GM19239 (cell line): ENCODE data around the gene CMTM4.
A peak's percentile ranks its signal among the peaks of the same experiment; 100 is the strongest.
"Not testable (repeated sequence)": the region's sequence is repeated elsewhere in the genome, so short reads cannot be mapped to it uniquely, and the experiment has no call there.

ENCODE experiments used
- DNase-seq: peaks from one replicate; pipeline ENCODE4 v3.0.0; 2011; ENCODE audit warnings: low spot score; ENCODE audit not compliant: insufficient read length
- FAIRE-seq: peaks from 2 replicates; lab custom pipeline; 2011; peaks lifted over from hg19 to GRCh38; lab: Jason Lieb, UNC

The CMTM4 gene

DNA sequence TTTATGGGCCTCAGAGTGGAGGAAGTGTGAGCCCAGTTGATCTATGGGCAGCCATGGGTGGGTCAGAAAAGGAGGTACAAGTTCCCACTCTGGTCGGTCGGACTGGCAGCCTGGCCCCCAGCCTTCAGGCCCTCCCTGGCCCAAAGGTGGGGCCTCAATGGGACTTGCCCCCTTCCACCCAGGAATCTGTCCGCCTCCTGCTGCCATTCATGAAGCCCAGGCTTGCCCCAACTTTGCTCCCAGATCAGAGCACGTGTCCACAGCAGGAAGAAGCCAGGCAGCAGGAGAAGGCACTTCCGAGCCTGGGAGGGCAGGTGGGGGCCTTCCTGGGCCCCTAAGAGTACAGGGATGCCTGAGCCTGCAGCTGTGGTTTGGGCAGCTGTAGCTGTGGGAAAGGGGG is 95.1 kb downstream of the CMTM4 start:
- FAIRE-seq, result no peak
- no peak for DNase-seq

DNA sequence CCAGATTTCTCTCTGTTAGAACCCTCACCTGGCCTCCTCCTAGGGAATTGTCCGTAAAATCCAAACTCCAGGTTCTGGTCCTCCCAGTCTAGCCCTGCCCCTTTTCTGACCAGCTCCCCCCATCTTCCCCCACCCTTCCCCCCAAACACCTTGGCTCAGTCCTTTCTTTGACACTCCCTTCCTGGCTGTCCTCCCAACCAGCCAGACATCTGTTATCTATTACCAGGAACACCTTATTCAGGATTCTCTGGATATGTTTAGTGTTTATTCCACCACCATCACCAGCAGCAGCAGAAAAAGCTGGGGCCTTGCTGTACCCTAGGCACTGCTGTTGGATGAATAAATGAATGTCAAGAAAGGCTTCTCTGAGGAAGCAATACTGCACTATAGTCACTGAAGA is 96.1 kb downstream of the CMTM4 start:
- no peak for DNase-seq
- FAIRE-seq, result no peak

DNA sequence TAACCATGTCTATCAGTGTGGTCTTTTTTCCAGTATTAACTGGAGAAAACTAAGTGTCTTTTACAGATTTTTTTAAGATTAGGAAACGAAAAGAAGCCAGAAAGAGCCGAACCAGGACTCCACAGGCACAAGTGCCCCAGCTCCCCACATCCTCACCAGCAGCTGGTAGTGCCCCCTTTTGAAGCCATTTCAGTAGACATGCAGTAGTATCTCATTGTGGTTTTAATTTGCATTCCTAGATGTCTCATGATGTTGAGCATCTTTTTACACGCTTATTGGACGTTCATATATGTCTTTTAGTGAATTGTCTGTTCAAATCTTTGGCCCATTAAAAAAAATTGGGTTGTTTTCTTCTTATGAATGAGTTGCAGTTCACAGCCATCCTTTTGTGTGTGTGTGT is 96.8 kb downstream of the CMTM4 start:
- FAIRE-seq, result no peak
- no peak for DNase-seq

DNA sequence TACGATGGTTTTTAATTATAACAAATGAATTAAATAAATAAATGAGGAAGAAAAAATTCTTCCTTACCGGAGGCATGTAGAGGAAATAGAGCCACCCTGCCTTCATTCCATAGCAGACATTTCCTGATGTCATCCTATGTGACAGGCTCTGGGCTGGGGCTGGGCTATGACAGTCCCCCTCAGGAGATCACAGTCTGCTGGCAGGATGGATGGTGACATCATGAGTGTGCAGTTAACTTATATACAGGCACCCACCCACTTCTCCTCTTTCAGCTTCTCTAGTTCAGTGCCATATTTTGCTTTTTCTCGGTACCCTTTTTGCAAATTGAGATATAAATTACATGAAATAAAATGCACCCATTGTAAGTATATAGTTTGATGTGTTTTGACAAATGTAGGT is 98.4 kb downstream of the CMTM4 start:
- DNase-seq (no peak), FAIRE-seq (no peak)

DNA sequence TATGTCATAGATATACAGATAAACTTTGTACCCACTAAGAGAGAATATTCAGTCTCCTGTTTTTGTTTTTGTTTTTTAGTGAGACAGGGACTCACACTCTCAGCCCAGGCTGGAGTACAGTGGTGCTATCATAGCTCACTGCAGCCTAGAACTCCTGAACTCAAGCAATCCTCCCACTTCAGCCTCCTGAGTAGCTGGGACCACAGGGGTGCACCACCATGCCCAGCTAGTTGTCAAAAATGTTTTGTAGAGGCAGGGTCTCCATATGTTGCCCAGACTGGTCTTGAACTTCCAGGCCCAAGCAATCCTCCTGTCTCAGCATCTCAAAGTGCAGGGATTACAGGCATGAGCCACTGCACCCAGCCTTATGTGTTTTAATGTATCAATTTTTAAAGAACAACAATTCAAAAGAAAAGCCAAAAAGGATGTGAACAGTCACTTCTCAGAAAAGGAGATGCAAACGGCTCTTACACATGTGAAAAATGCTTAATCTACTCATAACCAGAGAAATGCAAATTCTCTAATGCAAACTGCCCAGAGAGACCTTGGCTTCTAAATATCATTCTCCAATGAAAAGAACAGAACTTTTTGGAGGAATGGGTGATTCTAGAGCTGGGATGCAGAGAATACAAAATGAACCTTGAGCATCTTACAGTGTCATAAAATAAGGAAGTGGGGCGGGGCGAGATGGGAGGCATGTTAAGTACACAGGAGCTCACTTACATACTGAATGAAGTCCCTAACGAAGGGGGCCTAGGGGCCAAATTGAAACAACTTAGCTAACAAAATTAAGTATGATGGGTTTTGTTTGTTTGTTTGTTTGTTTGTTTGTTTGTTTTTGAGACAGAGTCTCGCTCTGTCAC is 99.3 kb downstream of the CMTM4 start:
- DNase-seq, result no peak

DNA sequence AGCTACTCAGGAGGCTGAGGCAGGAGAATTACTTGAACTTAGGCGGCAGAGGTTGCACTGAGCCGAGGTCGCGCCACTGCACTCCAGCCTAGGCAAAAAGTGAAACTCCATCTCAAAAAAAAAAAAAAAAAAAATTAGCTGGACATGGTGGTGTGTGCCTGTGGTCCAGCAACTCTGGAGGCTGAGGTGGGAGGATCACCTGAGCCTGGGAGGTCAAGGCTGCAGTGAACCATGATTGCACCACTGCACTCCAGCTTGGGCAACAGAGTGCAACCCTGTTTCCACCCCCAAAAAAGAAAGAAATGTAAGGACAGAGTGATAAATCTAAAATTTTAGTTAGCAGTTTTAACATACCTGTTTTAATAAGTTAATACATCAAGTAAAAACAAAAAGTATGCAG is 100.0 kb downstream of the CMTM4 start:
- DNase-seq, FAIRE-seq: not testable (repeated sequence)

More for the DNA sequence above, 99.3 kb downstream of the CMTM4 start:
- no peak for FAIRE-seq

DNA sequence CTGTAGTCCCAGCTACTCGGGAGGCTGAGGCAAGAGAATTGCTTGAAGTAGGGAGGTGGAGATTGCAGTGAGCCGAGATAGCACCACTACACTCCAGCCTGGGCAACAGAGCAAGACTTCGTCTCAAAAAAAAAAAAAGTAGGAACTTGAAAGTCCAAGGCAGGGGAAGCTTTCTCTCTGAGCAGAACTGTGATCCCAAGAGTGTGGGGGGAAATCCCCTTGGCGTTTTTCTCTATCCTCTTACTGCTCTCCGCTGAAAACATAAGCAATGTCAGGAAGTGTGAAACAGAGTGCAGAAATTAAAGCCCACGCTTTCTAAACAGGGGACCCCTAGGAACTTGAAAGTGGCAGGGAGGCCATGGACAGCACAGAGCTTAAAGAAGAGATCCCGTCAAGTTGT is 101.8 kb downstream of the CMTM4 start:
- FAIRE-seq (no peak), DNase-seq (no peak)

DNA sequence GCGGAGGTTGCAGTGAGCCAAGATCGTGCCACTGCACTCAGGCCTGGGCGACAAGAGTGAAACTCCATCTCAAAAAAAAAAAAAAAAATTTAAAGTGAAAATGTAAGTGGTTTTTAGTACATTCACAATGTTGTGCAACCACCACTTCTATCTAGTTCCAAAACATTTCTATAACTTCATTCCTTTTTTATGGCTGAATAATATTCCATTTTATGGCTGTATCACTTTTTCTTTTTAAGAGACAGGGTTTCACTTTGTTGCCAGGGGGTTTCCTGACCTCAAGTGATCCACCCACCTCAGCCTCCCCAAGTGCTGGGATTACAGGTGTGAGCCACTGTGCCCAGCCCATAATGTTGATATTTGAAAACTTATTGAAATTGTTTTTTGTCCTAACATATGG is 103.7 kb downstream of the CMTM4 start:
- FAIRE-seq, result no peak
- no peak for DNase-seq

DNA sequence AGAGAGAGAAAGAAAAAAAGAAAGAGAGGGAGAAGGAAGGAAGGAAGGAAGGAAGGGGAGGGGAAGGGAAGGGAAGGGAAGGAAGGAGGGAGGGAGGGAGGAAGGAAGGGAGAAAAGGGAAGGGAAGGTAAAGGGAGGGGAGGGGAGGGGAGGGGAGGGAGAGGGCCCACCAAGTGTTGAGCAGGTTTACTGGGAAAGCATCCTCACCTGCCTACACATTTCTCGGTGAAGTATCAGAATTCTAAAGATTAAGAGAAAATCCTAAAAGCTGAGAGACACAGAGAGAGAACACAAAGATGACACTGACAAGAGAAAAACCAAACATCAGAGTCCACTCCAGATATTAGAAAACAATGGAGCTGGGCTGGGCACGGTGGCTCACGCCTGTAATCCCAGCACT is 104.3 kb downstream of the CMTM4 start:
- DNase-seq (no peak), FAIRE-seq (no peak)

DNA sequence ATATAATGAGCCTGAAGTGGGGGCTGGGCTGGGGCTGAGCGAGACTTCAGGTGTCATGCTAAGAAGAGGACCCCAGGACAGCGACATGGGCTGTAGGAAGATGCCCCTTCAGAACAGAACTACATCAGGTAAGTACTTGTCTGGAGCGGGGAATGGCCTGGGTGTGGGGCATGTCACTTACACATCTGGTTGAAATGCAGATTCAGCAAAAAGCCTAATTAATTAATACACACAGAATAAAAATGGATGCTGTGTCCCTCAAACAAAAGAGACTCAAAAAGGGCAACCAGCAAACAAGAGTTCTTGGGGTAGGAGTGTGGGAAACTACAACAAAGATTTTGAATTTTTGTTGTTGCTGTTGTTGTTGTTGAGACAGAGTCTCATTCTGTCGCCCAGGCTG is 105.5 kb downstream of the CMTM4 start:
- DNase-seq (no peak), FAIRE-seq (no peak)

DNA sequence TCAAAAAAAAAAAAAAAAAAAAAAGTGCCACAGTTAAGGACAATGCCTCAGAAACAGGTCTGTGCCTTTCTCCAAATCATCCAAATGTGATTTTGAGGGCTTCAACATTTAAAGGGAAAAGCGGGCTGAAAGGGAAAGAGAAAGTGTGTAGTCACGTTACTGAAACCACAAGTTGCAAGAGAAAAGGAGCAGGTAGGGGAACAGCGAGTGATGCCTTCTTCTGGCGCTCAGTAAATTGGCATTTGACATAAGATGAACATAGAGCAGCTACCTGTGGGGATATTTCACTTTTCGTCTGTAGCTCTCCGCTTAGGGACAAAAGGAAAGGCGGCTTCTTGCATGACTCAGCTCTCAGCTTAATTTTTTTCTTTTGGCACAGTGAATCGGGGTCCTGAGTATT is 106.2 kb downstream of the CMTM4 start:
- FAIRE-seq, result peak; percentile 81
- no peak for DNase-seq

DNA sequence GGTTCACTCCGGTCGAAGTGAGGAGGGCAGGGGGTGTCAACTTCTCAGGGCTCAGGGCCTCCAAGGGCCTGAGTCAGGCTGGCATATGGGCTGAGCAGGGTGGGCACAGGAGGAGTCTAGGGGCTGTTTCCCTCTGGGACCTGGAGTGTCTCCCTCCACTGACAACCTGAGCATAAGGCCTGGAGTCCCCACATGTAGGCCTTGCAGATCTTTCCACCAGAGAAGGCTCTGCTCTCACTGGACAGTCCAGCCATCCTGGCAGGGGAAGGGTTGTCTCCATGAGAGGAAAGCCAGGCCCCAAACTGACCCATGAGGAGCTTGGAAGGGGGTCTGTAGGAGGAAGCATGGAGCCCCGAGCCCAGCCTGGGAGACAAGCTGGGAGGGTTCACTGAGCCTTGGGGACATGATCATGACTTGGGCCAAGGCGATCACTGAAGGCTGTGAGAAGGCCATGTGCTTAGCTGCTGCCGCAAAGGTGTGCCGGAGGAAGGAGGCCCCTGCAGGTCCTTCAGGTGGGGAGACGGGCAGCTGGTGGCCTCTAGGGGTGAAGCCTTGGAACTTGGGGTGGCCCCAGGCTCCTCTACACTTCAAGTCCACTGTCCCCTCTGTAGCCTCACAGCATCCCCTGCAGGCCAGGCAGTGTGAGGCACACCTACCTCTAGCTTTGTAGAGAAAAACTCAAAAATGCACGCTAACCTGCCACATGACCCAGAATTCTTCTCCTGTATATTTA is 107.4 kb downstream of the CMTM4 start:
- FAIRE-seq, result no peak
- peak; percentile 43 for DNase-seq

DNA sequence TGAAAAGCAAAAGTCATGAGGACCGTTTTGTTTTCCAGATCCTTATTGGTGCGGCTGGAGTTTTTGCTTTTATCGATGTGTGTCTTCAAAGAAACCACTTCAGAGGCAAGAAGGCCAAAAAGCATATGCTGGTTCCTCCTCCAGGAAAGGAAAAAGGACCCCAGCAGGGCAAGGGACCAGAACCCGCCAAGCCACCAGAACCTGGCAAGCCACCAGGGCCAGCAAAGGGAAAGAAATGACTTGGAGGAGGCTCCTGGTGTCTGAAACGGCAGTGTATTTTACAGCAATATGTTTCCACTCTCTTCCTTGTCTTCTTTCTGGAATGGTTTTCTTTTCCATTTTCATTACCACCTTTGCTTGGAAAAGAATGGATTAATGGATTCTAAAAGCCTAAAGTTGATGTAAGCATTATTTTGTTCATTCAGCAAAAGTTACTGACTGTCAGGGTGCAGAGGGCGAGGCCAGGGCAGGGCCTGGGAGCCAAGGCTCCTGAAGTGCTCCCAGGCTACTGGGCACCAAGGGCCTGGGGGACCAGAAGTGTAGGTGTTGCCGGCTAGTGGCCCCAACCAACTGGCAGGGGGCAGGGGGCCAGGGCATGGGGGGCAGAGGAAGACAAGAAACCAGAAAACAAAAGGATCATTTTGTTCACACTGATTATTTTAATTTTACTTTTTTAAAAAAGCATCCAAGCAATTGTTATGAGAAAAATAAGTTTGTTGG is 108.5 kb downstream of the CMTM4 start:
- FAIRE-seq, result no peak
- DNase-seq, result no peak

DNA sequence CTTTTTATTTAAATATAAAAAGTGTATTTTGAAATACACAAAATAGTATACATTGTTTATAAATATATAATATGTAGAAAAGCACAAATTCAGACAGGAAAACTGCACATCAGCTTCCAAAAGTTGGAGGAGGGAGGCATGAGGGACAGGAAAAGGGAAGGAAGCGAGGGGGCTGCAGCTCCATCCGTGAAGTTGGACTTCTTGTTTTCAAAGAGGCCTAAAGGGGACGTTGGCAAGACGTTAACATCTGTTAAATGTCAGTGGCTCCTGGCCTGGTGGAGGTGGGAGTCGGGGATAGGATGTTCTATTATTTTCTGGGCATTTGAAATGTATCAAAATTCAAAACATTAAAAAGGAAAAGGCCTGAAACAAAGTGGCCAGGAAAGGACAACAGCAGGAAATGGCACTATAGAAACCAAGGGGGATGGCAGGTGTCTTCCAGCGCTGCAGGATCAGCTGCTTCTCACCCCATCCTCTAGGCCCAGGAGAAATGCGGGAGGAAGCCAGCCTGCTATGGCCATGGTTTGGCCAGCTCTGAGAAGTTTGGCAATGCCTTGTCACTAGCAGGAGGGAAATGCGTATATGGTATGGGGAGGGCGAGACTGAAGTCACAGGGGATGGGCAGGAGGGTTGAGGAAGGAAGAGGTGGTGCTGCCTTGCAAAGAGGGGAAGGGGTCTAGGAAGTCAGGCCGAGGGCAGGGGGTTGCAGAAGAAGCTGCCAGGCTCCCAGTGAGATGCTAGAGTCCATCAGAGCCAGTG is 110.9 kb downstream of the CMTM4 start:
- DNase-seq (no peak), FAIRE-seq (no peak)

DNA sequence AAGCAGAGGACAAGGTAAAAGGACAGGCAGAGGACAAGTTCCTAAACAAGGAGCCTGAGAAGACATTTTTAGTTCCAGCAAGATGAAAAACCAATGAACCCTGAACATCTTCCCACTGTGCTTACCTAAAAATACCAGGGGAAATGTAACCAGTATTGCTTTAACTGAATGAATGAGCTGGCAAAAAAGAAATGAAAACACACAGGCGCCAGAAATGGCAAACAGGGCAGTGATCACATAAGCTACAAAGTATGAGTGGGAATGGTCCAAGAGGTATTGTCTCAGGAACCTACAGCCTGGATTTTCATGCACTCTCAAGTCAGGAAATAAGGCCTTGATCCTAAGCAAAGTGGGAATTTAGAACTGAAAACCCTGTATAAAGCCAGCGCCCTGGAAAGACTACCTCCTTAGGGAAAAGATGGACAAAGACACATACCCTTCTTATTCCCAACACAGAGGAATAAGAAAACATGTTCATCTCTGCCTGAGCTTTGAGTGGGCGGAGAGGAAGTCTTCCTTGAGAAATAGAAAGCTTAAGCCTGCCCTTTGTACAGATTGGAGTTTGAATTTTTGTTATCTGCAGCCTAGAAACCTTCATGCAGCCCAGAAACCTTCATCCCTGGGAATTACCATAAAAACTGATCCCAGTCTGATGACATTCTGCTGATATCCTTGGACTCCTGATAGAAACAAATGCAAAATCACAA is 115.1 kb downstream of the CMTM4 start:
- DNase-seq (no peak), FAIRE-seq (no peak)

DNA sequence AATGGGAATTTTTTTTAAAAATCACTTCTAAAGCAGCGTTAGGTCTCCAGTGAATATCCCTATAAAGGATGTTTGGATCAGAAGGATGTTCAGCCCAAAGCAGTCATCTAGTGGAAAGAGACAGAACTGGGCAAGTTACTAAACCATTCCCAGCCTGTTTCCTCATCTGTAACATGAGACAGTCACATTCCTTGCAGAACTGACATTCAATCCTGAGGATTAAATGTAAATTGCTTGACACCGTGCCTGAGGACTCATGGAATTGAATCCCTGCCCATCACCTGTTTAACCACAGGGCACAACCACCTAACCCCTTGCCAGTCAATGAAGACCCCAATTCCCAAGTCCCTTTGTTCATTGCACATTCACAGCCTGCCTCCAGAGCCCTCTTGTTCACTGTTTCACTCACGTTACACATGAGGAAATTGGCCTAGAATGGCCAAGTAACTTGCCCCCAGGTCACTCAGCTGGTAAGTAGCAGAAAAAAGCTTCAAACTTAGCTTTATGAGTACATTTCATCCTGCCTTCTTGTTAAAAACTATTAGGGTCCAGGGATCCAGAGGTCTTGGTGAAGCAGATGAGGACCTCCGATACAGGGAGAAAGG is 115.8 kb downstream of the CMTM4 start:
- DNase-seq, result no peak
- FAIRE-seq, result no peak

DNA sequence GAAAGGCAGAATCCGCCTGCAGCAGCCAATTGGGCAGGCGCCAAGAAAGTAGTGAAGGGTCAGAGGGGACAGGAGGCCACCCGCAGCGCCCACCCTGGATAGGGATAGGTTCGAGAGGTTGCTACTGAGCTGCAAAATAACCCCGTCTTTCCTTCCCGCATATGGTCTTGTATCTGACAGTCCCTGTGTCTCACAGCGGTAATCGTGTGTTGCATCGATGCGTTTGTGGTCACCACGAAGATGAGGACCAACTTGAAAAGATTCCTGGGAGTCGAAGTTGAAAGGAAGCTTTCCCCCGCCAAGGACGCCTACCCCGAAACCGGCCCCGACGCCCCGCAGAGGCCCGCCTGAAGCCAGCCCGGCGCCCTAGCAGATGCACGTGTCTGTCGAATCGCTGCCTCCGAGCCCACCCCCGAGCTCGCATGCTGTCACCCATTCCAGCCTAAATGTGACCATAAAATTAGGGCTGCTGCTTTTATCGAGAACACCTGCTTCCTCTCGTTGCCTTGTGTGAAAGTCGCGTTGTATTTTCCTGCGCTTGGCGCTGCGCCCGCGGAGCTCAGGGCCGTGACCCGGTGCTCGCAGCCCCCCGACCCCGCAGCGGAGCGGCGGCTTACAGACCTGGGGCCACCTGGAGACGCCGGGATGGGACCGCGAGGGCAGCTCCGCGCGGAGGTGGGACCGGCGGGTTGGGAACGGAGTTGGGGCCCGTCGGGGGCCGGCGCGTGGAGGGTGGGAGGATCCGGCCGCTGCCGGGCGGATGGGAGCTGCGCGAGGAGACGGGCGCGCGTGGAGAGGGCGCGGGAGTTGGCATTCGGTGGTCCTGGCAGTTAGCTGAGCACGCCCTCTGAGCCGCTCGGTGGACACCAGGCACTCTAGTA is 117.7 kb downstream of the CMTM4 start, which contains the start of gene CMTM2:
Gene CMTM2 (plus strand): TSS at position 813 of the 881 bp plus-strand sequence. CDS start 145 bp downstream, outside the sequence.
- FAIRE-seq, result no peak
- no peak for DNase-seq

DNA sequence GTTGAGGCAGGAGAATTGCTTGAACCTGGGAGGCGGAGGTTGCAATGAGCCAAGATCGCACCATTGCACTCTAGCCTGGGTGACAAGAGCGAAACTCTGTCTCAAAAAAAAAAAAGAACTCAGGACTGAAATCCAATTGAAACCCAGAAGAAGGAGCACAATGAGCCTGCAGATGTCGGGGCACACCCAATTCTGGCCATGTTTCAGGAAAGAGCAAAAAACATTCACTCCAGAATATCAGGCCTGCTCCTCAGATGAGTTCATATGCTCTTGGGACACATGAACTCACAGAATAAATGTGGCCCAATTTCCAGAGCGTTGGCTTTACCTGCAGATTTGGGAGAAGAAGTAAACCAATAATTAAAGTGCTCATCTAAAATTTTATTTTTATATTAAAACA is 120.2 kb downstream of the CMTM4 start:
- no peak for DNase-seq

More for the DNA sequence above, 120.2 kb downstream of the CMTM4 start:
- FAIRE-seq, result no peak
